Activated naive CD4-positive, alpha-beta T cell treated with anti-CD3 and anti-CD28 coated beads, Interleukin-2, amount 50 U/mL, for 72 hours (primary cell): ENCODE measurements around the gene SHROOM1. TPM values are rescaled to one million over a fixed set of nuclear protein-coding genes. Genes with fewer than 3 reads are reported as not detected.

Source experiments
- ATAC-seq, 2 donors: fragments of 150-1000 bp; cut with Tn5 transposase; 2 replicates each; pipeline ENCODE4 v1.10.0; 2021; ENCODE audit warnings: mild to moderate bottlenecking in 2 of 2, moderate library complexity in 2 of 2
- DNase-seq, 2 donors: peaks; one replicate each; pipeline ENCODE4 v3.0.0; 2021 to 2022; ENCODE audit warnings: low spot score in 2 of 2
- H3K27ac Mint-ChIP-seq, 2 donors: one replicate each; pipeline ENCODE4 v1.8.0; 2022; ENCODE audit warnings: mild to moderate bottlenecking in 2 of 2, mixed read lengths in 2 of 2
- H3K36me3 Mint-ChIP-seq, 2 donors: one replicate each; pipeline ENCODE4 v1.8.0; 2022; ENCODE audit warnings: mixed read lengths in 2 of 2
- H3K9me3 Mint-ChIP-seq, 2 donors: one replicate each; pipeline ENCODE4 v1.8.0; 2022; ENCODE audit warnings: mixed read lengths in 2 of 2
- total RNA-seq, 2 donors: library from RNA; stranded (reverse); gene quantifications; one replicate each; pipeline ENCODE4 v1.2.3, GENCODE V29; 2022

The SHROOM1 gene
- total RNA-seq, result 1 to 10 TPM; 1.3 to 2.3 TPM

- H3K36me3 Mint-ChIP-seq, result no peaks in the 10 kb centered on the region
- no peak for DNase-seq
- peak within 1 kb of the TSS in 1 of 2 donors; percentile 77 for H3K27ac Mint-ChIP-seq
- no peaks in the 10 kb centered on the region for H3K9me3 Mint-ChIP-seq
- peak; percentile 48 to 72 for ATAC-seq
Measured at GRCh38 chr5:132830436-132831094, at the start of gene SHROOM1. SHROOM1 (minus strand) TSS chr5:132830647; CDS start chr5:132826140, 4,507 bp downstream.

GRCh38 chr5:132877938-132878337 lies 47.5 kb upstream of the SHROOM1 start:
- ATAC-seq, result no peak
- no peak for DNase-seq
- H3K9me3 Mint-ChIP-seq, result no peaks in the 10 kb centered on the region
- no peaks in the 10 kb centered on the region for H3K36me3 Mint-ChIP-seq
- peak overlapping the region in 1 of 2 donors; percentile 61 for H3K27ac Mint-ChIP-seq

GRCh38 chr5:132877466-132877865 lies 47.0 kb upstream of the SHROOM1 start:
- no peak for DNase-seq

GRCh38 chr5:132876020-132876759 lies 45.7 kb upstream of the SHROOM1 start:
- ATAC-seq, result no peak

More at GRCh38 chr5:132877466-132877865, 47.0 kb upstream of the SHROOM1 start:
- peak overlapping the region in 1 of 2 donors; percentile 61 for H3K27ac Mint-ChIP-seq
- no peaks in the 10 kb centered on the region for H3K9me3 Mint-ChIP-seq
- H3K36me3 Mint-ChIP-seq, result no peaks in the 10 kb centered on the region
- no peak for ATAC-seq

GRCh38 chr5:132873930-132874271 lies 43.5 kb upstream of the SHROOM1 start:
- DNase-seq (no peak), ATAC-seq (no peak)
- Mint-ChIP-seq H3K36me3 (peaks cover 0 to 2% of the 10 kb centered on the region in 2 donors), H3K27ac (peak overlapping the region in 1 of 2 donors; percentile 50), H3K9me3 (no peaks in the 10 kb centered on the region)

More at GRCh38 chr5:132876020-132876759, 45.7 kb upstream of the SHROOM1 start:
- DNase-seq, result no peak
- Mint-ChIP-seq H3K36me3 (no peaks in the 10 kb centered on the region), H3K27ac (no peak overlapping the region), H3K9me3 (no peaks in the 10 kb centered on the region)

GRCh38 chr5:132873119-132873929 lies 42.9 kb upstream of the SHROOM1 start, which contains the start of gene LEAP2:
LEAP2 (plus strand) TSS chr5:132873668; CDS start chr5:132873695, 27 bp downstream.
- no peak for ATAC-seq
- DNase-seq, result no peak
- H3K27ac Mint-ChIP-seq, result peak within 1 kb of the TSS; percentile 39 to 50
- no peaks in the 10 kb centered on the region for H3K9me3 Mint-ChIP-seq
- peaks cover 3 to 5% of the 10 kb centered on the region in 2 donors for H3K36me3 Mint-ChIP-seq

- no peaks in the 10 kb centered on the region for H3K9me3 Mint-ChIP-seq
- peak overlapping the region; percentile 39 to 50 for H3K27ac Mint-ChIP-seq
- H3K36me3 Mint-ChIP-seq, result peaks cover 5 to 7% of the 10 kb centered on the region in 2 donors
- ATAC-seq (no peak), DNase-seq (no peak)
Measured at GRCh38 chr5:132872788-132873118, 42.3 kb upstream of the SHROOM1 start.

- Mint-ChIP-seq H3K36me3 (peaks cover 16 to 18% of the 10 kb centered on the region in 2 donors), H3K9me3 (no peaks in the 10 kb centered on the region), H3K27ac (peak overlapping the region in 1 of 2 donors; percentile 39)
- no peak for DNase-seq
- no peak for ATAC-seq
Measured at GRCh38 chr5:132871459-132872284, 41.2 kb upstream of the SHROOM1 start.

GRCh38 chr5:132870801-132871200 lies 40.4 kb upstream of the SHROOM1 start:
- no peak overlapping the region for H3K27ac Mint-ChIP-seq
- DNase-seq, result no peak
- H3K36me3 Mint-ChIP-seq, result peaks cover 21 to 23% of the 10 kb centered on the region in 2 donors
- no peak for ATAC-seq
- no peaks in the 10 kb centered on the region for H3K9me3 Mint-ChIP-seq

GRCh38 chr5:132868754-132869153 lies 38.3 kb upstream of the SHROOM1 start:
- H3K9me3 Mint-ChIP-seq, result no peaks in the 10 kb centered on the region
- DNase-seq, result no peak
- no peak for ATAC-seq
- peaks cover 21 to 23% of the 10 kb centered on the region in 2 donors for H3K36me3 Mint-ChIP-seq
- H3K27ac Mint-ChIP-seq, result peak overlapping the region; percentile 82 to 97

GRCh38 chr5:132867046-132867451 lies 36.6 kb upstream of the SHROOM1 start:
- H3K36me3 Mint-ChIP-seq, result peaks cover 21 to 23% of the 10 kb centered on the region in 2 donors
- no peak for DNase-seq
- H3K9me3 Mint-ChIP-seq, result no peaks in the 10 kb centered on the region
- H3K27ac Mint-ChIP-seq, result peak overlapping the region; percentile 97 to 99
- no peak for ATAC-seq

GRCh38 chr5:132866342-132867045 lies 36.0 kb upstream of the SHROOM1 start, which contains the start of the genes GDF9 and UQCRQ:
GDF9 (minus strand) TSS chr5:132866469; CDS start chr5:132864533, 1,936 bp downstream.
UQCRQ (plus strand) TSS chr5:132866642; CDS start chr5:132866882, 240 bp downstream.
- H3K36me3 Mint-ChIP-seq, result peaks cover 21 to 23% of the 10 kb centered on the region in 2 donors
- peak within 1 kb of the TSS; percentile 97 to 99 for H3K27ac Mint-ChIP-seq
- DNase-seq, result peak; percentile 90 to 95
- peak; percentile 99 for ATAC-seq
- H3K9me3 Mint-ChIP-seq, result no peaks in the 10 kb centered on the region

- DNase-seq (no peak), ATAC-seq (peak; percentile 40 to 43)
- Mint-ChIP-seq H3K9me3 (no peaks in the 10 kb centered on the region), H3K27ac (peak overlapping the region; percentile 97 to 99), H3K36me3 (peaks cover 21 to 23% of the 10 kb centered on the region in 2 donors)
Measured at GRCh38 chr5:132865668-132866341, 35.4 kb upstream of the SHROOM1 start.

GRCh38 chr5:132860742-132861141 lies 30.3 kb upstream of the SHROOM1 start:
- no peaks in the 10 kb centered on the region for H3K9me3 Mint-ChIP-seq
- ATAC-seq (no peak), DNase-seq (no peak)
- H3K27ac Mint-ChIP-seq, result no peak overlapping the region
- H3K36me3 Mint-ChIP-seq, result no peaks in the 10 kb centered on the region

- no peaks in the 10 kb centered on the region for H3K9me3 Mint-ChIP-seq
- no peak for ATAC-seq
Measured at GRCh38 chr5:132859889-132860437, 29.5 kb upstream of the SHROOM1 start.

More at GRCh38 chr5:132859889-132860437, 29.5 kb upstream of the SHROOM1 start:
- no peak overlapping the region for H3K27ac Mint-ChIP-seq
- H3K36me3 Mint-ChIP-seq, result no peaks in the 10 kb centered on the region
- DNase-seq, result no peak
